ENCODE data around the gene RECQL. TPM values are rescaled to one million over a fixed set of nuclear protein-coding genes. Genes with fewer than 3 reads are reported as not detected.

Gene RECQL
- total and polyA plus RNA-seq, 2 donors from 2014 or later: 9.0 to 37.5 TPM

DNA sequence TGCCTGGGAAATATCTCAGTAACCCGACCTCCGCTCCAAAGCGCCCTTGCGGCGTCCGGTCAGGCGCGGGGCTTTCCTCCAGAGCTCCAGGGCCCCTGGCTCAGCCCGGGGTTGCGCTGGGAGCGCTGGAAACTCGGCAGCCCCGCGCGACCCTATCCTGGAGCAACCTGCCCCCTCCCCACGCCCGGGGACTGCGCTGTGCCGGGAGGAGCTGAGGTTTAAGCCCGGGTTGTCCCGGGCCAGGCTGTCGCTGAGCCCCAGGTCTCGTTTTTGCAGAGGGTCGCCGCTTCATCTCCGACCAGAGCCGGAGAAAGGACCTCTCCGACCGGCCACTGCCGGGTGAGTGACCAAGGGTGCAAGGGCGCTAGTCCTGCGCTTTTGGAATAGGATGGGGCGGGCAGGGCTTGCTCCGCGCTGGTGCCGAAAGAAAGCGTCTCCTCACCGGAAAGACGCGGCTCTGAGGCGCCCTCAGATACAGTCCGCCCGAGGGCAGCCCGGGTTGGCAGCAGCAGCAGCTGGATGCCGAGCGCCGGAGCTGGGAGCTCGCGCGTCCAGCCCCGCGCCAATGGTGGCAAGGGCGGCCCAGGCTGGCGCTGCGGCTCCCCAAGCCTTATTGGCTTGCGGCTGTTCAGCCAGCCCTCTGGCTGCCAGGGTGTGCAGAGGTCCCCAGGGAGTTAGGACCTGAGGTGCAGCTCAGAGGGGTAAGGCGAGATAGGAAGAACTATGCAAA is 26.2 kb upstream of the RECQL start:
- H3K36me3 ChIP-seq (ENCODE audit: control insufficient read depth in 2 of 3, insufficient read depth in 3 of 3, low read length in 3 of 3): no peaks in the 10 kb centered on the region
- DNase-seq: peak; percentile 58 to 85 (median 72)
- peaks cover 0 to 9% (median 0%) of the 10 kb centered on the region in 3 donors for H3K4me1 ChIP-seq (ENCODE audit: control insufficient read depth in 2 of 3, insufficient read depth in 2 of 3, low read depth in 1 of 3, low read length in 3 of 3)
- intact Hi-C loops (cut with DNase I): no loop called here
- no peaks in the 10 kb centered on the region for H3K27me3 ChIP-seq (ENCODE audit: control insufficient read depth, insufficient read depth, low read length)
- peak overlapping the region; percentile 77 to 85 for H3K27ac ChIP-seq (ENCODE audit: low read depth in 2 of 2, low read length in 2 of 2)
- peak overlapping the region; percentile 9 to 72 (median 43) for H3K9ac ChIP-seq (ENCODE audit: low read length in 3 of 3)
- TF ChIP-seq, protein P1, sequence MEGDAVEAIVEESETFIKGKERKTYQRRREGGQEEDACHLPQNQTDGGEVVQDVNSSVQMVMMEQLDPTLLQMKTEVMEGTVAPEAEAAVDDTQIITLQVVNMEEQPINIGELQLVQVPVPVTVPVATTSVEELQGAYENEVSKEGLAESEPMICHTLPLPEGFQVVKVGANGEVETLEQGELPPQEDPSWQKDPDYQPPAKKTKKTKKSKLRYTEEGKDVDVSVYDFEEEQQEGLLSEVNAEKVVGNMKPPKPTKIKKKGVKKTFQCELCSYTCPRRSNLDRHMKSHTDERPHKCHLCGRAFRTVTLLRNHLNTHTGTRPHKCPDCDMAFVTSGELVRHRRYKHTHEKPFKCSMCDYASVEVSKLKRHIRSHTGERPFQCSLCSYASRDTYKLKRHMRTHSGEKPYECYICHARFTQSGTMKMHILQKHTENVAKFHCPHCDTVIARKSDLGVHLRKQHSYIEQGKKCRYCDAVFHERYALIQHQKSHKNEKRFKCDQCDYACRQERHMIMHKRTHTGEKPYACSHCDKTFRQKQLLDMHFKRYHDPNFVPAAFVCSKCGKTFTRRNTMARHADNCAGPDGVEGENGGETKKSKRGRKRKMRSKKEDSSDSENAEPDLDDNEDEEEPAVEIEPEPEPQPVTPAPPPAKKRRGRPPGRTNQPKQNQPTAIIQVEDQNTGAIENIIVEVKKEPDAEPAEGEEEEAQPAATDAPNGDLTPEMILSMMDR (IDR thresholded peaks at IDR 0.05; ENCODE audit: borderline replicate concordance, extremely low read depth, insufficient read depth): no peak
- H3K4me3 ChIP-seq (ENCODE audit: low read length in 3 of 3): peak overlapping the region; percentile 44 to 75 (median 72)
- no peak for FAIRE-seq
- H3K9me3 ChIP-seq (ENCODE audit: control insufficient read depth in 2 of 3, insufficient read depth in 1 of 3, low read length in 3 of 3): no peaks in the 10 kb centered on the region

- DNase-seq: peak in 1 of 5 donors; percentile 37
- intact Hi-C loops (cut with DNase I): no loop called here
- peaks cover 0 to 9% (median 0%) of the 10 kb centered on the region in 3 donors for H3K4me1 ChIP-seq (ENCODE audit: control insufficient read depth in 2 of 3, insufficient read depth in 2 of 3, low read depth in 1 of 3, low read length in 3 of 3)
- TF ChIP-seq, protein P1 (IDR thresholded peaks at IDR 0.05; ENCODE audit: borderline replicate concordance, extremely low read depth, insufficient read depth): no peak
- H3K9ac ChIP-seq (ENCODE audit: low read length in 3 of 3): peak overlapping the region in 2 of 3 donors; percentile 43 to 72
- peak overlapping the region; percentile 44 to 75 (median 72) for H3K4me3 ChIP-seq (ENCODE audit: low read length in 3 of 3)
- no peaks in the 10 kb centered on the region for H3K27me3 ChIP-seq (ENCODE audit: control insufficient read depth, insufficient read depth, low read length)
- H3K9me3 ChIP-seq (ENCODE audit: control insufficient read depth in 2 of 3, insufficient read depth in 1 of 3, low read length in 3 of 3): no peaks in the 10 kb centered on the region
- H3K27ac ChIP-seq (ENCODE audit: low read depth in 2 of 2, low read length in 2 of 2): peak overlapping the region; percentile 77 to 85
- no peaks in the 10 kb centered on the region for H3K36me3 ChIP-seq (ENCODE audit: control insufficient read depth in 2 of 3, insufficient read depth in 3 of 3, low read length in 3 of 3)
- no peak for FAIRE-seq
Measured at GRCh38 chr12:21526721-21527345, 25.4 kb upstream of the RECQL start.

GRCh38 chr12:21526053-21526452 is 24.6 kb upstream of the RECQL start, which contains the start of gene SPX:
TSS of gene SPX (plus strand) at chr12:21526296. CDS start at chr12:21526473, 177 bp downstream.
- peak within 1 kb of the TSS; percentile 77 to 85 for H3K27ac ChIP-seq (ENCODE audit: low read depth in 2 of 2, low read length in 2 of 2)
- FAIRE-seq: no peak
- no peak for DNase-seq
- H3K9ac ChIP-seq (ENCODE audit: low read length in 3 of 3): peak within 1 kb of the TSS in 2 of 3 donors; percentile 43 to 72
- intact Hi-C loops (cut with DNase I): no loop called here
- no peaks in the 10 kb centered on the region for H3K36me3 ChIP-seq (ENCODE audit: control insufficient read depth in 2 of 3, insufficient read depth in 3 of 3, low read length in 3 of 3)
- TF ChIP-seq, protein P1 (IDR thresholded peaks at IDR 0.05; ENCODE audit: borderline replicate concordance, extremely low read depth, insufficient read depth): no peak
- peak within 1 kb of the TSS; percentile 5 to 75 (median 72) for H3K4me3 ChIP-seq (ENCODE audit: low read length in 3 of 3)
- no peaks in the 10 kb centered on the region for H3K27me3 ChIP-seq (ENCODE audit: control insufficient read depth, insufficient read depth, low read length)
- no peaks in the 10 kb centered on the region for H3K9me3 ChIP-seq (ENCODE audit: control insufficient read depth in 2 of 3, insufficient read depth in 1 of 3, low read length in 3 of 3)
- H3K4me1 ChIP-seq (ENCODE audit: control insufficient read depth in 2 of 3, insufficient read depth in 2 of 3, low read depth in 1 of 3, low read length in 3 of 3): peaks cover 0 to 9% (median 0%) of the 10 kb centered on the region in 3 donors
